Neural crest cell (in vitro differentiated cells): ENCODE data around the gene ANOS1. TPM values are rescaled to one million over a fixed set of nuclear protein-coding genes. Genes with fewer than 3 reads are reported as not detected.
A peak's percentile ranks its signal among the peaks of the same experiment; 100 is the strongest.

Experiments
- DNase-seq: peaks from one replicate; pipeline ENCODE4 v3.0.0; 2021; ENCODE audit warnings: low read depth, mixed read lengths, low spot score
- H3K27ac Mint-ChIP-seq: one replicate; pipeline ENCODE4 v1.8.0; 2021; ENCODE audit warnings: mild to moderate bottlenecking, mixed read lengths; ENCODE audit not compliant: unreplicated experiment
- H3K27me3 Mint-ChIP-seq: 2 replicates; pipeline ENCODE4 v1.8.0; 2021; ENCODE audit warnings: low read depth, mild to moderate bottlenecking, mixed read lengths
- H3K36me3 Mint-ChIP-seq: 2 replicates; pipeline ENCODE4 v1.8.0; 2021; ENCODE audit warnings: low read depth, mild to moderate bottlenecking, mixed read lengths
- H3K4me1 Mint-ChIP-seq: 2 replicates; pipeline ENCODE4 v1.8.0; 2021; ENCODE audit warnings: mixed read lengths
- H3K4me3 Mint-ChIP-seq: one replicate; pipeline ENCODE4 v1.8.0; 2021; ENCODE audit warnings: mild to moderate bottlenecking, mixed read lengths
- H3K9me3 Mint-ChIP-seq: 2 replicates; pipeline ENCODE4 v1.8.0; 2021; ENCODE audit warnings: mixed read lengths
- CTCF ChIP-seq: fragments of 200-600 bp; sonication (generic); conservative IDR thresholded peaks from 2 replicates; pipeline ENCODE4 v1.5.0; 2021; ENCODE audit warnings: antibody characterized with exemption, mild to moderate bottlenecking
- total RNA-seq: library from RNA; stranded (reverse); gene quantifications from 2 replicates; pipeline ENCODE4 v1.2.1, GENCODE V29; 2021

The ANOS1 gene
- total RNA-seq, 1 donor from 2014 or later = 18.1 TPM

- Mint-ChIP-seq H3K4me3 (peak overlapping the region; percentile 56), H3K27me3 (peaks cover 33% of the 10 kb centered on the region), H3K4me1 (peaks cover 29% of the 10 kb centered on the region), H3K9me3 (peaks cover 6% of the 10 kb centered on the region), H3K36me3 (peaks cover 2% of the 10 kb centered on the region), H3K27ac (no peak overlapping the region)
- TF ChIP-seq CTCF = no peak
- no peak for DNase-seq
These were observed 5.8 kb downstream of the ANOS1 start for GRCh38 chrX:8726031-8726652.

GRCh38 chrX:8724300-8724699, 7.6 kb downstream of the ANOS1 start:
- no peak for DNase-seq
- TF ChIP-seq CTCF = peak; percentile 41
- Mint-ChIP-seq H3K4me3 (peak overlapping the region; percentile 11), H3K27ac (no peak overlapping the region), H3K9me3 (peaks cover 6% of the 10 kb centered on the region), H3K27me3 (peaks cover 20% of the 10 kb centered on the region), H3K36me3 (peaks cover 2% of the 10 kb centered on the region), H3K4me1 (peaks cover 20% of the 10 kb centered on the region)

- Mint-ChIP-seq H3K36me3 (peaks cover 5% of the 10 kb centered on the region), H3K4me3 (no peak overlapping the region), H3K27me3 (peaks cover 5% of the 10 kb centered on the region)
These were observed 10.4 kb downstream of the ANOS1 start for GRCh38 chrX:8721536-8721935.

GRCh38 chrX:8720136-8720535, 11.8 kb downstream of the ANOS1 start:
- peaks cover 5% of the 10 kb centered on the region for H3K36me3 Mint-ChIP-seq
- H3K4me3 Mint-ChIP-seq = no peak overlapping the region
- no peaks in the 10 kb centered on the region for H3K27me3 Mint-ChIP-seq
- H3K27ac Mint-ChIP-seq = no peak overlapping the region
- TF ChIP-seq CTCF = no peak
- no peak for DNase-seq
- H3K9me3 Mint-ChIP-seq = peaks cover 8% of the 10 kb centered on the region
- peaks cover 12% of the 10 kb centered on the region for H3K4me1 Mint-ChIP-seq

More at GRCh38 chrX:8721536-8721935, 10.4 kb downstream of the ANOS1 start:
- peaks cover 19% of the 10 kb centered on the region for H3K4me1 Mint-ChIP-seq
- H3K9me3 Mint-ChIP-seq = peaks cover 8% of the 10 kb centered on the region
- no peak for DNase-seq
- H3K27ac Mint-ChIP-seq = no peak overlapping the region
- no peak for TF ChIP-seq CTCF

- Mint-ChIP-seq H3K4me1 (no peaks in the 10 kb centered on the region), H3K9me3 (peaks cover 2% of the 10 kb centered on the region), H3K27ac (no peak overlapping the region), H3K36me3 (peaks cover 2% of the 10 kb centered on the region), H3K4me3 (no peak overlapping the region), H3K27me3 (no peaks in the 10 kb centered on the region)
- DNase-seq = no peak
- no peak for TF ChIP-seq CTCF
These were observed 14.6 kb downstream of the ANOS1 start for GRCh38 chrX:8717354-8717753.
